KMS-11 (cell line): ENCODE data around the gene TAP1.

Experiments
- H2AFZ ChIP-seq: fragments of 200-600 bp; sonication (generic); 2 replicates; pipeline ENCODE4 v1.6.1; 2016; ENCODE audit warnings: antibody characterized with exemption, mixed run types, low read depth
- H3K27ac ChIP-seq: fragments of 200-600 bp; sonication (generic); 2 replicates; pipeline ENCODE4 v1.6.1; 2016; ENCODE audit warnings: mild to moderate bottlenecking, mixed run types
- H3K27me3 ChIP-seq: fragments of 200-600 bp; sonication (generic); 2 replicates; pipeline ENCODE4 v1.6.1; 2017; ENCODE audit warnings: mild to moderate bottlenecking, low read depth, mixed run types, moderate library complexity; ENCODE audit not compliant: insufficient read depth
- H3K36me3 ChIP-seq: fragments of 200-600 bp; sonication (generic); 2 replicates; pipeline ENCODE4 v1.6.1; 2017; ENCODE audit warnings: mild to moderate bottlenecking, mixed run types; ENCODE audit not compliant: insufficient read depth
- H3K4me1 ChIP-seq: fragments of 200-600 bp; sonication (generic); 2 replicates; pipeline ENCODE4 v1.6.1; 2016; ENCODE audit warnings: mild to moderate bottlenecking, low read depth, mixed run types; ENCODE audit not compliant: poor library complexity, severe bottlenecking
- H3K4me2 ChIP-seq: fragments of 200-600 bp; sonication (generic); 2 replicates; pipeline ENCODE4 v1.7.0; 2016; ENCODE audit warnings: mild to moderate bottlenecking, mixed run types
- H3K4me3 ChIP-seq: fragments of 200-600 bp; sonication (generic); IDR thresholded peaks from 2 replicates; pipeline ENCODE4 v1.6.1; 2017; ENCODE audit warnings: low read depth, low read length, mixed read lengths; ENCODE audit not compliant: insufficient read depth
- H3K79me2 ChIP-seq: fragments of 200-600 bp; sonication (generic); 2 replicates; pipeline ENCODE4 v1.6.1; 2016; ENCODE audit warnings: low read depth, mixed run types; ENCODE audit not compliant: insufficient read depth
- H3K9ac ChIP-seq: fragments of 200-600 bp; sonication (generic); 2 replicates; pipeline ENCODE4 v1.6.1; 2016; ENCODE audit warnings: mild to moderate bottlenecking, mixed run types
- H4K20me1 ChIP-seq: fragments of 200-600 bp; sonication (generic); 2 replicates; pipeline ENCODE4 v1.6.1; 2016; ENCODE audit warnings: mild to moderate bottlenecking, mixed run types; ENCODE audit not compliant: insufficient read depth
- CTCF ChIP-seq: fragments of 200-600 bp; sonication (generic); conservative IDR thresholded peaks from 2 replicates; pipeline ENCODE4 v1.6.1; 2017; ENCODE audit warnings: low read depth, mild to moderate bottlenecking, antibody characterized with exemption, low read length, moderate library complexity, mixed read lengths

The TAP1 gene

GRCh38 chr6:32889533-32889932, 36.0 kb upstream of the TAP1 start:
- no peak overlapping the region for H3K27ac ChIP-seq
- no peak overlapping the region for H2AFZ ChIP-seq
- H3K4me3 ChIP-seq: no peak overlapping the region
- H3K4me2 ChIP-seq: no peak overlapping the region
- H3K79me2 ChIP-seq: no peaks in the 10 kb centered on the region
- H3K27me3 ChIP-seq: no peaks in the 10 kb centered on the region
- H3K9ac ChIP-seq: no peak overlapping the region
- no peaks in the 10 kb centered on the region for H3K36me3 ChIP-seq
- TF ChIP-seq CTCF: no peak
- H4K20me1 ChIP-seq: no peaks in the 10 kb centered on the region
- H3K4me1 ChIP-seq: no peaks in the 10 kb centered on the region

GRCh38 chr6:32888576-32888975, 35.1 kb upstream of the TAP1 start:
- Histone ChIP-seq H4K20me1 (no peaks in the 10 kb centered on the region), H3K4me1 (no peaks in the 10 kb centered on the region), H3K36me3 (no peaks in the 10 kb centered on the region), H3K4me2 (no peak overlapping the region), H3K27ac (no peak overlapping the region), H3K27me3 (no peaks in the 10 kb centered on the region), H3K9ac (no peak overlapping the region), H3K4me3 (no peak overlapping the region), H3K79me2 (no peaks in the 10 kb centered on the region), H2AFZ (no peak overlapping the region)
- no peak for TF ChIP-seq CTCF

GRCh38 chr6:32887616-32888015, 34.1 kb upstream of the TAP1 start:
- no peak overlapping the region for H3K9ac ChIP-seq
- H2AFZ ChIP-seq: no peak overlapping the region
- H3K4me1 ChIP-seq: no peaks in the 10 kb centered on the region
- H4K20me1 ChIP-seq: no peaks in the 10 kb centered on the region
- H3K4me3 ChIP-seq: no peak overlapping the region
- no peak overlapping the region for H3K27ac ChIP-seq
- TF ChIP-seq CTCF: no peak
- no peaks in the 10 kb centered on the region for H3K27me3 ChIP-seq
- H3K79me2 ChIP-seq: no peaks in the 10 kb centered on the region
- H3K36me3 ChIP-seq: no peaks in the 10 kb centered on the region
- H3K4me2 ChIP-seq: no peak overlapping the region

- Histone ChIP-seq H3K36me3 (no peaks in the 10 kb centered on the region), H3K4me3 (no peak overlapping the region), H3K4me1 (no peaks in the 10 kb centered on the region), H3K4me2 (no peak overlapping the region), H4K20me1 (no peaks in the 10 kb centered on the region), H3K79me2 (no peaks in the 10 kb centered on the region), H3K27ac (no peak overlapping the region), H2AFZ (no peak overlapping the region), H3K9ac (no peak overlapping the region), H3K27me3 (no peaks in the 10 kb centered on the region)
- no peak for TF ChIP-seq CTCF
Observed at GRCh38 chr6:32886681-32887383, 33.3 kb upstream of the TAP1 start.
